ENCODE measurements around the gene ARHGAP22. TPM values are rescaled to one million over a fixed set of nuclear protein-coding genes. Genes with fewer than 3 reads are reported as not detected.
A peak's percentile ranks its signal among the peaks of the same experiment; 100 is the strongest.

The ARHGAP22 gene
- total and polyA plus RNA-seq, 2 of the 4 experiments (the other 2 are of a cell fraction) = 28.3 to 30.2 TPM

GRCh38 chr10:48493083-48493871, 111.6 kb downstream of the ARHGAP22 start:
- H3K4me3 ChIP-seq (ENCODE audit: insufficient read depth, low read depth, low read length) = no peak overlapping the region
- no peak overlapping the region; the same call in 1 of the 2 replicates for H3K14ac ChIP-seq (replicated peaks; ENCODE audit: low read depth, low read length)
- H3K4me2 ChIP-seq (ENCODE audit: low read depth, low read length) = no peak overlapping the region
- H2BK120ac ChIP-seq (ENCODE audit: low read depth, low read length) = no peak overlapping the region
- peaks cover 42% of the 10 kb centered on the region for H3K9me1 ChIP-seq (ENCODE audit: insufficient read depth, low read length)
- intact Hi-C loops (cut with micrococcal nuclease) (no loop called here), dilution Hi-C loops (cut with HindIII; ENCODE audit: low sequenced_read_pairs, unreplicated experiment) (no loop called here), in situ Hi-C loops (cut with MboI; ENCODE audit: low sequenced_read_pairs) (no loop called here)
- CTCF ChIA-PET = no interaction called here
- H2BK20ac ChIP-seq (ENCODE audit: low read depth, low read length) = no peak overlapping the region
- H2BK5ac ChIP-seq (ENCODE audit: low read depth, low read length, poor library complexity, severe bottlenecking) = no peak overlapping the region
- H2AFZ ChIP-seq (replicated peaks; ENCODE audit: low read length, poor library complexity) = peak overlapping the region; percentile 19
- H4K20me1 ChIP-seq (ENCODE audit: insufficient read depth, low read length) = peaks cover 43% of the 10 kb centered on the region; the same call in 1 of the 2 replicates
- 92% methylated on average over 2 of the region's 16 CpGs; no CpG with 5 or more reads in 1 of the 2 experiments for WGBS, 2 experiments (ENCODE audit: extremely low coverage in 2 of 2, insufficient read length in 1 of 2)
- no peak overlapping the region for H3K18ac ChIP-seq (ENCODE audit: low read depth, low read length)
- no peak overlapping the region for H4K5ac ChIP-seq (ENCODE audit: low read depth, low read length)
- no peak overlapping the region for H2BK15ac ChIP-seq (ENCODE audit: low read depth, low read length)
- TF ChIP-seq SMC3 (IDR thresholded peaks at IDR 0.05; ENCODE audit: low read depth, low read length) (no peak), NFE2L2 (IDR thresholded peaks at IDR 0.05; ENCODE audit: low read depth, low read length) (no peak)
- H3K4ac ChIP-seq (ENCODE audit: low read depth, low read length) = no peak overlapping the region
- H3K4me1 ChIP-seq (ENCODE audit: control insufficient read depth, insufficient read depth, low read length) = peaks cover 20% of the 10 kb centered on the region
- H4K8ac ChIP-seq (ENCODE audit: low read depth in 2 of 2, low read length in 2 of 2) = no peak overlapping the region
- H3K36me3 ChIP-seq (ENCODE audit: control insufficient read depth, insufficient read depth, low read length) = no peaks in the 10 kb centered on the region
- peak overlapping the region; percentile 60; the same call in 1 of the 2 replicates for H2AK5ac ChIP-seq (ENCODE audit: low read depth, low read length)
- no peak overlapping the region for H3K9ac ChIP-seq (ENCODE audit: low read depth, low read length)
- no peaks in the 10 kb centered on the region for H3K9me3 ChIP-seq (ENCODE audit: control insufficient read depth, insufficient read depth, low read length)
- no peak overlapping the region for H3K56ac ChIP-seq (ENCODE audit: extremely low read depth, insufficient read depth, low read length)
- no peak overlapping the region for H3K23ac ChIP-seq (ENCODE audit: low read depth, low read length)
- no TSS peak for BruUV-seq (replicated peaks)
- peaks cover 37 to 90% of the 10 kb centered on the region in 2 experiments for H3K79me1 ChIP-seq (ENCODE audit: low read depth in 1 of 2, low read length in 2 of 2)
- no peak overlapping the region for H4K91ac ChIP-seq (ENCODE audit: insufficient read depth, low read depth, low read length)
- no peak for DNase-seq
- no peak overlapping the region for H3K27ac ChIP-seq (ENCODE audit: insufficient read depth, low read length)
- H2AK9ac ChIP-seq (replicated peaks; ENCODE audit: low read depth, low read length, poor library complexity) = peak overlapping the region; percentile 49
- POLR2A ChIA-PET (ENCODE audit: unreplicated experiment) = no interaction called here
- H3K27me3 ChIP-seq (ENCODE audit: control insufficient read depth, insufficient read depth, low read length) = no peaks in the 10 kb centered on the region
- ATAC-seq (ENCODE audit: low read depth) = no peak

Measured in IMR-90 (cell line).